Lung (tissue), 12 donors: ENCODE data around the gene PCSK5. TPM values are rescaled to one million over a fixed set of nuclear protein-coding genes. Genes with fewer than 3 reads are reported as not detected.
"Not testable (repeated sequence)": the region's sequence is repeated elsewhere in the genome, so short reads cannot be mapped to it uniquely, and the experiment has no call there.

Experiments
- ATAC-seq: fragments of 200-7000 bp; cut with Tn5 transposase; one replicate; pipeline ENCODE4 v1.9.1; 2020; ENCODE audit warnings: moderate number of reproducible peaks; ENCODE audit not compliant: insufficient read depth, low FRiP score
- DNase-seq, 3 donors: peaks; one replicate each; pipeline ENCODE4 v3.0.0-alpha.2; 2013 to 2017
- H3K27ac ChIP-seq, 2 donors: one replicate each; pipeline ENCODE4 v1.5.1; 2013; ENCODE audit warnings: mild to moderate bottlenecking in 2 of 2, moderate library complexity in 2 of 2, control low read depth in 1 of 2, inconsistent platforms in 1 of 2, low read depth in 1 of 2, low read length in 1 of 2
- H3K27me3 ChIP-seq, 3 donors: one replicate each; pipeline ENCODE4 v1.5.1; 2013; ENCODE audit warnings: low read length in 2 of 3; ENCODE audit not compliant: control insufficient read depth in 3 of 3, insufficient read depth in 3 of 3
- H3K36me3 ChIP-seq, 4 donors: one replicate each; pipeline ENCODE4 v1.5.1; 2013; ENCODE audit warnings: low read length in 4 of 4, mild to moderate bottlenecking in 1 of 4, moderate library complexity in 1 of 4; ENCODE audit not compliant: control insufficient read depth in 4 of 4, insufficient read depth in 4 of 4
- H3K4me1 ChIP-seq, 5 donors: one replicate each; pipeline ENCODE4 v1.5.1; 2013; ENCODE audit warnings: low read length in 5 of 5, mild to moderate bottlenecking in 2 of 5, moderate library complexity in 1 of 5; ENCODE audit not compliant: control insufficient read depth in 5 of 5, insufficient read depth in 5 of 5
- H3K4me3 ChIP-seq: one replicate; pipeline ENCODE4 v1.5.1; 2013; ENCODE audit warnings: mild to moderate bottlenecking, control low read depth, moderate library complexity
- H3K9ac ChIP-seq, 2 donors: one replicate each; pipeline ENCODE4 v1.5.1; 2013; ENCODE audit warnings: low read length in 2 of 2, control low read depth in 1 of 2; ENCODE audit not compliant: insufficient read depth in 1 of 2
- H3K9me3 ChIP-seq, 4 donors: one replicate each; pipeline ENCODE4 v1.5.1; 2013; ENCODE audit warnings: low read length in 3 of 4, mild to moderate bottlenecking in 1 of 4, moderate library complexity in 1 of 4; ENCODE audit not compliant: control insufficient read depth in 4 of 4, insufficient read depth in 3 of 4
- CTCF ChIP-seq: IDR thresholded peaks from 2 replicates; pipeline ENCODE4 v1.5.1; 2012; ENCODE audit warnings: mild to moderate bottlenecking; ENCODE audit errors: control extremely low read depth, extremely low read depth
- WGBS, 2 donors: extraction: QIAGEN DNeasy Blood & Tissue Kit; methylation state at CpG; one replicate each; pipeline ENCODE4 v1.1.7; 2013; 5-methylcytosine and 5-hydroxymethylcytosine counted together
- polyA plus RNA-seq, 2 donors: library from polyadenylated mRNA; stranded (reverse); fragments of 200-250 nt; gene quantifications; one replicate each; pipeline ENCODE4 v1.2.1, GENCODE V29; 2013
- total RNA-seq, 2 donors: library from RNA; depleted of rRNA in 1 of 2; stranded (reverse); fragments of >200 nt in 1 of 2; gene quantifications; one replicate each; pipeline ENCODE4 v1.2.1, GENCODE V29; 2014 to 2021
- donor health status: control.
- donor health status: control.
- donor health status: Bipolar disorder and iron deficiency.
- donor health status: healthy.
- donor health status: DM: yes; HTN: yes; CAD: no.

Gene PCSK5
- total and polyA plus RNA-seq, 4 donors, result 1.9 to 28.2 (median 13.6) TPM

GRCh38 chr9:76323490-76323889 lies 433.0 kb downstream of the PCSK5 start:
- no peaks in the 10 kb centered on the region for H3K36me3 ChIP-seq
- H3K9me3 ChIP-seq, result no peaks in the 10 kb centered on the region
- H3K9ac ChIP-seq, result no peak overlapping the region
- DNase-seq (no peak), ATAC-seq (no peak)
- no peak overlapping the region for H3K27ac ChIP-seq
- H3K27me3 ChIP-seq, result no peaks in the 10 kb centered on the region
- whole genome bisulfite sequencing, 2 donors, result 82 to 84% methylated on average over 2 of the region's 2 CpGs
- H3K4me1 ChIP-seq, result no peaks in the 10 kb centered on the region
- no peak overlapping the region for H3K4me3 ChIP-seq
- no peak for TF ChIP-seq CTCF

- 90 to 95% methylated on average over 7 of the region's 7 CpGs for WGBS, 2 donors
- H3K27me3 ChIP-seq, result not testable (repeated sequence)
Measured at GRCh38 chr9:76324030-76324429, 433.6 kb downstream of the PCSK5 start.

GRCh38 chr9:76330034-76330433 lies 439.6 kb downstream of the PCSK5 start:
- Histone ChIP-seq H3K4me3 (no peak overlapping the region), H3K9me3 (peaks cover 0 to 2% (median 0%) of the 10 kb centered on the region in 4 donors), H3K27me3 (no peaks in the 10 kb centered on the region), H3K9ac (no peak overlapping the region), H3K27ac (no peak overlapping the region), H3K36me3 (no peaks in the 10 kb centered on the region), H3K4me1 (no peaks in the 10 kb centered on the region)
- TF ChIP-seq CTCF, result no peak
- no peak for ATAC-seq
- DNase-seq, result no peak
- WGBS, 2 donors, result 72 to 79% methylated on average over 1 of the region's 1 CpG

More at GRCh38 chr9:76324030-76324429, 433.6 kb downstream of the PCSK5 start:
- H3K9me3 ChIP-seq, H3K27ac ChIP-seq, DNase-seq, H3K4me1 ChIP-seq, H3K36me3 ChIP-seq, H3K4me3 ChIP-seq, ATAC-seq, H3K9ac ChIP-seq: not testable (repeated sequence)

- WGBS, 2 donors, result 62 to 74% methylated on average over 3 of the region's 3 CpGs
- peaks cover 0 to 2% (median 0%) of the 10 kb centered on the region in 4 donors for H3K9me3 ChIP-seq
Measured at GRCh38 chr9:76333388-76333787, 442.9 kb downstream of the PCSK5 start.

More at GRCh38 chr9:76333388-76333787, 442.9 kb downstream of the PCSK5 start:
- Histone ChIP-seq H3K4me3 (no peak overlapping the region), H3K4me1 (no peaks in the 10 kb centered on the region), H3K27me3 (no peaks in the 10 kb centered on the region), H3K9ac (no peak overlapping the region), H3K27ac (no peak overlapping the region), H3K36me3 (no peaks in the 10 kb centered on the region)
- DNase-seq (no peak), ATAC-seq (no peak)
- no peak for TF ChIP-seq CTCF
